T-helper 17 cell (primary cell): ENCODE data around the gene ARHGAP22. TPM values are rescaled to one million over a fixed set of nuclear protein-coding genes. Genes with fewer than 3 reads are reported as not detected.
"Not testable (repeated sequence)": the region's sequence is repeated elsewhere in the genome, so short reads cannot be mapped to it uniquely, and the experiment has no call there.

Experiments
- ATAC-seq: fragments of 150-1000 bp; cut with Tn5 transposase; 2 replicates; pipeline ENCODE4 v1.10.0; 2021; ENCODE audit warnings: mild to moderate bottlenecking, moderate library complexity
- DNase-seq, 3 donors: peaks; one replicate each; pipeline versions ENCODE4 v3.0.0 to v3.0.0-alpha.2; 2020 to 2021
- H3K9me3 ChIP-seq: one replicate; pipeline ENCODE4 v1.7.0; 2013; ENCODE audit warnings: low read length, mild to moderate bottlenecking; ENCODE audit not compliant: control insufficient read depth, poor library complexity, severe bottlenecking
- H3K27ac Mint-ChIP-seq: one replicate; pipeline ENCODE4 v1.8.0; 2022; ENCODE audit warnings: mild to moderate bottlenecking, moderate library complexity, mixed read lengths
- H3K27me3 Mint-ChIP-seq: one replicate; pipeline ENCODE4 v1.8.0; 2022; ENCODE audit warnings: mixed read lengths
- H3K36me3 Mint-ChIP-seq: one replicate; pipeline ENCODE4 v1.8.0; 2022; ENCODE audit warnings: low read depth, mixed read lengths
- H3K4me1 Mint-ChIP-seq: one replicate; pipeline ENCODE4 v1.8.0; 2022; ENCODE audit warnings: mild to moderate bottlenecking, mixed read lengths
- H3K4me3 Mint-ChIP-seq: one replicate; pipeline ENCODE4 v1.8.0; 2022; ENCODE audit warnings: mild to moderate bottlenecking, moderate library complexity, mixed read lengths
- total RNA-seq, 4 donors: library from RNA in 2 of 4; stranded (reverse) in 2 of 4; gene quantifications; one replicate each; pipeline ENCODE4 v1.2.3 and lab custom pipeline; 2022 to 2026

ARHGAP22 gene
- total RNA-seq, 2 donors from 2014 or later, result 0.39 to 1.4 TPM

- no peak for ATAC-seq
- Mint-ChIP-seq H3K27me3 (no peaks in the 10 kb centered on the region), H3K27ac (no peak overlapping the region), H3K36me3 (no peaks in the 10 kb centered on the region), H3K4me3 (no peak overlapping the region), H3K4me1 (no peaks in the 10 kb centered on the region)
- H3K9me3 ChIP-seq, result no peaks in the 10 kb centered on the region
- no peak for DNase-seq
Measured at GRCh38 chr10:48423884-48424283, 181.0 kb downstream of the ARHGAP22 start.

- H3K9me3 ChIP-seq, H3K4me3 Mint-ChIP-seq, DNase-seq, H3K27ac Mint-ChIP-seq, H3K4me1 Mint-ChIP-seq, ATAC-seq, H3K36me3 Mint-ChIP-seq, H3K27me3 Mint-ChIP-seq: not testable (repeated sequence)
Measured at GRCh38 chr10:48421862-48422261, 183.0 kb downstream of the ARHGAP22 start.

GRCh38 chr10:48419714-48420113, 185.2 kb downstream of the ARHGAP22 start:
- H3K27me3 Mint-ChIP-seq, result no peaks in the 10 kb centered on the region
- no peaks in the 10 kb centered on the region for H3K4me1 Mint-ChIP-seq
- peaks cover 2% of the 10 kb centered on the region for H3K36me3 Mint-ChIP-seq
- no peak overlapping the region for H3K4me3 Mint-ChIP-seq
- no peak for DNase-seq
- ATAC-seq, result no peak
- no peaks in the 10 kb centered on the region for H3K9me3 ChIP-seq
- H3K27ac Mint-ChIP-seq, result no peak overlapping the region

- H3K27me3 Mint-ChIP-seq, result no peaks in the 10 kb centered on the region
- no peaks in the 10 kb centered on the region for H3K9me3 ChIP-seq
- ATAC-seq (no peak), DNase-seq (no peak)
- peaks cover 4% of the 10 kb centered on the region for H3K36me3 Mint-ChIP-seq
- no peak overlapping the region for H3K27ac Mint-ChIP-seq
- H3K4me3 Mint-ChIP-seq, result no peak overlapping the region
- H3K4me1 Mint-ChIP-seq, result peaks cover 2% of the 10 kb centered on the region
Measured at GRCh38 chr10:48418189-48418788, 186.6 kb downstream of the ARHGAP22 start.

- Mint-ChIP-seq H3K36me3 (peaks cover 6% of the 10 kb centered on the region), H3K4me3 (no peak overlapping the region), H3K27ac (no peak overlapping the region), H3K27me3 (no peaks in the 10 kb centered on the region), H3K4me1 (peaks cover 2% of the 10 kb centered on the region)
- H3K9me3 ChIP-seq, result no peaks in the 10 kb centered on the region
- ATAC-seq, result no peak
- no peak for DNase-seq
Measured at GRCh38 chr10:48417374-48417773, 187.5 kb downstream of the ARHGAP22 start.

GRCh38 chr10:48416584-48417232, 188.2 kb downstream of the ARHGAP22 start:
- no peaks in the 10 kb centered on the region for H3K9me3 ChIP-seq
- Mint-ChIP-seq H3K4me1 (peaks cover 2% of the 10 kb centered on the region), H3K36me3 (peaks cover 6% of the 10 kb centered on the region), H3K4me3 (no peak overlapping the region), H3K27me3 (no peaks in the 10 kb centered on the region), H3K27ac (no peak overlapping the region)
- DNase-seq (no peak), ATAC-seq (no peak)

GRCh38 chr10:48414778-48415177, 190.1 kb downstream of the ARHGAP22 start:
- peaks cover 15% of the 10 kb centered on the region for H3K36me3 Mint-ChIP-seq
- no peak overlapping the region for H3K27ac Mint-ChIP-seq
- H3K4me3 Mint-ChIP-seq, result no peak overlapping the region
- H3K9me3 ChIP-seq, result no peaks in the 10 kb centered on the region
- no peaks in the 10 kb centered on the region for H3K27me3 Mint-ChIP-seq
- DNase-seq (no peak), ATAC-seq (no peak)
- H3K4me1 Mint-ChIP-seq, result peaks cover 2% of the 10 kb centered on the region

GRCh38 chr10:48414160-48414559, 190.7 kb downstream of the ARHGAP22 start:
- no peak overlapping the region for H3K27ac Mint-ChIP-seq
- no peak overlapping the region for H3K4me3 Mint-ChIP-seq
- no peaks in the 10 kb centered on the region for H3K27me3 Mint-ChIP-seq
- ATAC-seq (no peak), DNase-seq (no peak)
- peaks cover 2% of the 10 kb centered on the region for H3K4me1 Mint-ChIP-seq
- peaks cover 15% of the 10 kb centered on the region for H3K36me3 Mint-ChIP-seq
- no peaks in the 10 kb centered on the region for H3K9me3 ChIP-seq

- H3K27ac Mint-ChIP-seq, result no peak overlapping the region
- H3K9me3 ChIP-seq, result no peaks in the 10 kb centered on the region
- no peak overlapping the region for H3K4me3 Mint-ChIP-seq
- ATAC-seq, result no peak
- H3K27me3 Mint-ChIP-seq, result no peaks in the 10 kb centered on the region
- no peak for DNase-seq
- H3K36me3 Mint-ChIP-seq, result peaks cover 15% of the 10 kb centered on the region
- H3K4me1 Mint-ChIP-seq, result peaks cover 2% of the 10 kb centered on the region
Measured at GRCh38 chr10:48412933-48413332, 191.9 kb downstream of the ARHGAP22 start.

- Mint-ChIP-seq H3K4me3 (no peak overlapping the region), H3K4me1 (peaks cover 2% of the 10 kb centered on the region), H3K27ac (no peak overlapping the region), H3K27me3 (no peaks in the 10 kb centered on the region), H3K36me3 (peaks cover 15% of the 10 kb centered on the region)
- H3K9me3 ChIP-seq, result no peaks in the 10 kb centered on the region
- DNase-seq (no peak), ATAC-seq (no peak)
Measured at GRCh38 chr10:48412081-48412480, 192.8 kb downstream of the ARHGAP22 start.

GRCh38 chr10:48411510-48411909, 193.4 kb downstream of the ARHGAP22 start:
- Mint-ChIP-seq H3K4me1 (peaks cover 2% of the 10 kb centered on the region), H3K36me3 (peaks cover 15% of the 10 kb centered on the region), H3K27me3 (no peaks in the 10 kb centered on the region), H3K4me3 (no peak overlapping the region), H3K27ac (no peak overlapping the region)
- no peaks in the 10 kb centered on the region for H3K9me3 ChIP-seq
- no peak for DNase-seq
- no peak for ATAC-seq

GRCh38 chr10:48410503-48410902, 194.4 kb downstream of the ARHGAP22 start:
- no peaks in the 10 kb centered on the region for H3K9me3 ChIP-seq
- DNase-seq (no peak), ATAC-seq (no peak)
- H3K4me1 Mint-ChIP-seq, result peaks cover 2% of the 10 kb centered on the region
- H3K27ac Mint-ChIP-seq, result no peak overlapping the region
- H3K27me3 Mint-ChIP-seq, result no peaks in the 10 kb centered on the region
- peaks cover 15% of the 10 kb centered on the region for H3K36me3 Mint-ChIP-seq
- no peak overlapping the region for H3K4me3 Mint-ChIP-seq

- no peak overlapping the region for H3K4me3 Mint-ChIP-seq
- ATAC-seq (no peak), DNase-seq (no peak)
- no peaks in the 10 kb centered on the region for H3K27me3 Mint-ChIP-seq
- no peaks in the 10 kb centered on the region for H3K4me1 Mint-ChIP-seq
- no peak overlapping the region for H3K27ac Mint-ChIP-seq
- H3K36me3 Mint-ChIP-seq, result peaks cover 8% of the 10 kb centered on the region
- no peaks in the 10 kb centered on the region for H3K9me3 ChIP-seq
Measured at GRCh38 chr10:48406658-48407057, 198.2 kb downstream of the ARHGAP22 start.

GRCh38 chr10:48406204-48406603, 198.7 kb downstream of the ARHGAP22 start:
- H3K4me3 Mint-ChIP-seq, result no peak overlapping the region
- no peaks in the 10 kb centered on the region for H3K4me1 Mint-ChIP-seq

More at GRCh38 chr10:48406204-48406603, 198.7 kb downstream of the ARHGAP22 start:
- Mint-ChIP-seq H3K27me3 (no peaks in the 10 kb centered on the region), H3K27ac (no peak overlapping the region), H3K36me3 (peaks cover 6% of the 10 kb centered on the region)
- no peak for ATAC-seq
- DNase-seq, result no peak
- H3K9me3 ChIP-seq, result no peaks in the 10 kb centered on the region
